Measurements from ENCODE around the gene CYP17A1.

GRCh38 chr10:102865620-102866019, 28.4 kb upstream of the CYP17A1 start:
- TF ChIP-seq CTCF (IDR thresholded peaks at IDR 0.05) (no peak), POLR2A (IDR thresholded peaks at IDR 0.05) (no peak)
